OCI-LY1 (cell line): ENCODE data around the gene DNMBP.

Experiments used
- H2AFZ ChIP-seq: fragments of 200-600 bp; sonication (generic), shearing (Covaris generic); 2 replicates; pipeline ENCODE4 v1.6.0; 2014; ENCODE audit warnings: antibody characterized with exemption, mild to moderate bottlenecking, low read length
- H3F3A ChIP-seq: fragments of 200-600 bp; sonication (generic), shearing (Covaris generic); 2 replicates; pipeline ENCODE4 v1.6.0; 2014; ENCODE audit warnings: mild to moderate bottlenecking, antibody characterized with exemption, low read length, moderate library complexity; ENCODE audit not compliant: insufficient read depth
- H3K27ac ChIP-seq: fragments of 200-600 bp; sonication (generic); 2 replicates; pipeline ENCODE4 v1.5.1; 2014; ENCODE audit warnings: low read length, mixed run types, mild to moderate bottlenecking, low read depth; ENCODE audit not compliant: poor library complexity, severe bottlenecking
- H3K27me3 ChIP-seq: fragments of 200-600 bp; sonication (generic); 2 replicates; pipeline ENCODE4 v1.6.0; 2014; ENCODE audit warnings: antibody characterized with exemption, mild to moderate bottlenecking, low read length, moderate library complexity; ENCODE audit not compliant: insufficient read depth
- H3K36me3 ChIP-seq: fragments of 200-600 bp; sonication (generic); 2 replicates; pipeline ENCODE4 v1.6.1; 2014; ENCODE audit warnings: mild to moderate bottlenecking, antibody characterized with exemption, low read length, moderate library complexity, mixed read lengths; ENCODE audit not compliant: insufficient read depth
- H3K4me1 ChIP-seq: fragments of 200-600 bp; sonication (generic); 2 replicates; pipeline ENCODE4 v1.5.1; 2014; ENCODE audit warnings: mild to moderate bottlenecking, low read length, moderate library complexity; ENCODE audit not compliant: insufficient read depth, severe bottlenecking
- H3K4me2 ChIP-seq: fragments of 200-600 bp; sonication (generic), shearing (Covaris generic); 2 replicates; pipeline ENCODE4 v1.6.1; 2014; ENCODE audit warnings: low read length
- H3K4me3 ChIP-seq: fragments of 200-600 bp; sonication (generic); 2 replicates; pipeline ENCODE4 v1.5.1; 2014; ENCODE audit warnings: low read length, low read depth, mild to moderate bottlenecking, mixed read lengths; ENCODE audit not compliant: poor library complexity, severe bottlenecking
- H3K79me2 ChIP-seq: fragments of 200-600 bp; shearing (Covaris generic); 2 replicates; pipeline ENCODE4 v1.6.1; 2016; ENCODE audit warnings: mixed run types, low read length, mixed read lengths; ENCODE audit not compliant: insufficient read depth
- H3K9ac ChIP-seq: fragments of 200-600 bp; sonication (generic), shearing (Covaris generic); 2 replicates; pipeline ENCODE4 v1.6.1; 2014; ENCODE audit warnings: mild to moderate bottlenecking, low read length, mixed read lengths
- H3K9me2 ChIP-seq: fragments of 200-600 bp; sonication (generic), shearing (Covaris generic); 2 replicates; pipeline ENCODE4 v1.6.1; 2014; ENCODE audit warnings: low read depth, mild to moderate bottlenecking, low read length, mixed read lengths
- H3K9me3 ChIP-seq: fragments of 200-600 bp; shearing (Covaris generic); 2 replicates; pipeline ENCODE4 v1.6.1; 2014; ENCODE audit warnings: low read length, mixed read lengths
- H4K20me1 ChIP-seq: fragments of 200-600 bp; sonication (generic), shearing (Covaris generic); 2 replicates; pipeline ENCODE4 v1.6.0; 2016; ENCODE audit warnings: mild to moderate bottlenecking, low read length; ENCODE audit not compliant: insufficient read depth
- EZH2 ChIP-seq: fragments of 200-600 bp; sonication (generic), shearing (Covaris generic); IDR thresholded peaks from 2 replicates; pipeline ENCODE4 v1.8.0; 2017; ENCODE audit warnings: borderline replicate concordance, mixed run types, mild to moderate bottlenecking, antibody characterized with exemption, low read length, moderate library complexity, mixed read lengths
- TF ChIP-seq, protein P1 (sequence below): fragments of 200-600 bp; sonication (generic), shearing (Covaris generic); IDR thresholded peaks from 2 replicates; pipeline ENCODE4 v1.5.1; 2017; ENCODE audit warnings: mild to moderate bottlenecking, antibody characterized with exemption, low read length, moderate library complexity, mixed read lengths

The DNMBP gene

GRCh38 chr10:99880080-99880835, 129.5 kb downstream of the DNMBP start:
- H2AFZ ChIP-seq = no peak overlapping the region
- no peaks in the 10 kb centered on the region for H3K27me3 ChIP-seq
- no peaks in the 10 kb centered on the region for H3K79me2 ChIP-seq
- no peaks in the 10 kb centered on the region for H3F3A ChIP-seq
- no peaks in the 10 kb centered on the region for H4K20me1 ChIP-seq
- TF ChIP-seq, protein P1, sequence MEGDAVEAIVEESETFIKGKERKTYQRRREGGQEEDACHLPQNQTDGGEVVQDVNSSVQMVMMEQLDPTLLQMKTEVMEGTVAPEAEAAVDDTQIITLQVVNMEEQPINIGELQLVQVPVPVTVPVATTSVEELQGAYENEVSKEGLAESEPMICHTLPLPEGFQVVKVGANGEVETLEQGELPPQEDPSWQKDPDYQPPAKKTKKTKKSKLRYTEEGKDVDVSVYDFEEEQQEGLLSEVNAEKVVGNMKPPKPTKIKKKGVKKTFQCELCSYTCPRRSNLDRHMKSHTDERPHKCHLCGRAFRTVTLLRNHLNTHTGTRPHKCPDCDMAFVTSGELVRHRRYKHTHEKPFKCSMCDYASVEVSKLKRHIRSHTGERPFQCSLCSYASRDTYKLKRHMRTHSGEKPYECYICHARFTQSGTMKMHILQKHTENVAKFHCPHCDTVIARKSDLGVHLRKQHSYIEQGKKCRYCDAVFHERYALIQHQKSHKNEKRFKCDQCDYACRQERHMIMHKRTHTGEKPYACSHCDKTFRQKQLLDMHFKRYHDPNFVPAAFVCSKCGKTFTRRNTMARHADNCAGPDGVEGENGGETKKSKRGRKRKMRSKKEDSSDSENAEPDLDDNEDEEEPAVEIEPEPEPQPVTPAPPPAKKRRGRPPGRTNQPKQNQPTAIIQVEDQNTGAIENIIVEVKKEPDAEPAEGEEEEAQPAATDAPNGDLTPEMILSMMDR = no peak
- TF ChIP-seq EZH2 = no peak
- H3K9me3 ChIP-seq = no peaks in the 10 kb centered on the region
- H3K4me3 ChIP-seq = no peak overlapping the region
- no peak overlapping the region for H3K27ac ChIP-seq
- H3K4me1 ChIP-seq = no peaks in the 10 kb centered on the region
- no peak overlapping the region for H3K9ac ChIP-seq
- H3K9me2 ChIP-seq = no peaks in the 10 kb centered on the region
- H3K36me3 ChIP-seq = peaks cover 76% of the 10 kb centered on the region
- no peak overlapping the region for H3K4me2 ChIP-seq

- TF ChIP-seq, protein P1 = no peak
- TF ChIP-seq EZH2 = no peak
- peaks cover 44% of the 10 kb centered on the region for H3K36me3 ChIP-seq
- H2AFZ ChIP-seq = no peak overlapping the region
- H3K9ac ChIP-seq = no peak overlapping the region
- H3K9me2 ChIP-seq = no peaks in the 10 kb centered on the region
- H3K27me3 ChIP-seq = no peaks in the 10 kb centered on the region
- no peaks in the 10 kb centered on the region for H4K20me1 ChIP-seq
- no peaks in the 10 kb centered on the region for H3K9me3 ChIP-seq
- H3F3A ChIP-seq = no peaks in the 10 kb centered on the region
- no peak overlapping the region for H3K4me2 ChIP-seq
- no peak overlapping the region for H3K4me3 ChIP-seq
- H3K79me2 ChIP-seq = no peaks in the 10 kb centered on the region
- no peaks in the 10 kb centered on the region for H3K4me1 ChIP-seq
- H3K27ac ChIP-seq = no peak overlapping the region
Observed at GRCh38 chr10:99875473-99875872, 134.3 kb downstream of the DNMBP start.

GRCh38 chr10:99874341-99875085, 135.2 kb downstream of the DNMBP start:
- Histone ChIP-seq H3K36me3 (peaks cover 35% of the 10 kb centered on the region), H3K79me2 (no peaks in the 10 kb centered on the region), H3K4me3 (no peak overlapping the region), H3K4me2 (no peak overlapping the region), H3K9ac (no peak overlapping the region), H2AFZ (no peak overlapping the region), H3F3A (no peaks in the 10 kb centered on the region), H3K9me2 (no peaks in the 10 kb centered on the region), H3K9me3 (no peaks in the 10 kb centered on the region), H3K27me3 (no peaks in the 10 kb centered on the region), H4K20me1 (no peaks in the 10 kb centered on the region), H3K4me1 (no peaks in the 10 kb centered on the region), H3K27ac (no peak overlapping the region)
- TF ChIP-seq, protein P1 = no peak
- TF ChIP-seq EZH2 = no peak
